ENCODE measurements around the gene AP5Z1. TPM values are rescaled to one million over a fixed set of nuclear protein-coding genes. Genes with fewer than 3 reads are reported as not detected.
"Not testable (repeated sequence)": the region's sequence is repeated elsewhere in the genome, so short reads cannot be mapped to it uniquely, and the experiment has no call there.

AP5Z1 gene
- polyA plus RNA-seq, 3 donors from 2014 or later: 36.7 to 64.2 (median 50.6) TPM

- Mint-ChIP-seq H3K4me1 (no peaks in the 10 kb centered on the region), H3K27me3 (ENCODE audit: low read depth in 3 of 3) (peaks cover 0 to 2% (median 0%) of the 10 kb centered on the region in 3 donors), H3K36me3 (no peaks in the 10 kb centered on the region), H3K9me3 (no peaks in the 10 kb centered on the region), H3K27ac (no peak overlapping the region), H3K4me3 (no peak overlapping the region)
- no peak for DNase-seq
Measured at GRCh38 chr7:4800487-4800886, 25.1 kb downstream of the AP5Z1 start.

- Mint-ChIP-seq H3K27me3 (ENCODE audit: low read depth in 3 of 3) (peaks cover 0 to 2% (median 1%) of the 10 kb centered on the region in 3 donors), H3K9me3 (no peaks in the 10 kb centered on the region), H3K27ac (peak overlapping the region in 1 of 6 donors; percentile 18), H3K4me1 (no peaks in the 10 kb centered on the region), H3K36me3 (no peaks in the 10 kb centered on the region), H3K4me3 (no peak overlapping the region)
- no peak for DNase-seq
Measured at GRCh38 chr7:4800926-4801838, 25.8 kb downstream of the AP5Z1 start.

GRCh38 chr7:4801839-4802231, 26.4 kb downstream of the AP5Z1 start:
- no peak overlapping the region for H3K4me3 Mint-ChIP-seq
- no peak overlapping the region for H3K27ac Mint-ChIP-seq
- H3K36me3 Mint-ChIP-seq: no peaks in the 10 kb centered on the region
- no peak for DNase-seq
- peaks cover 2 to 3% (median 3%) of the 10 kb centered on the region in 3 donors for H3K27me3 Mint-ChIP-seq (ENCODE audit: low read depth in 3 of 3)
- no peaks in the 10 kb centered on the region for H3K9me3 Mint-ChIP-seq
- H3K4me1 Mint-ChIP-seq: no peaks in the 10 kb centered on the region

DNA sequence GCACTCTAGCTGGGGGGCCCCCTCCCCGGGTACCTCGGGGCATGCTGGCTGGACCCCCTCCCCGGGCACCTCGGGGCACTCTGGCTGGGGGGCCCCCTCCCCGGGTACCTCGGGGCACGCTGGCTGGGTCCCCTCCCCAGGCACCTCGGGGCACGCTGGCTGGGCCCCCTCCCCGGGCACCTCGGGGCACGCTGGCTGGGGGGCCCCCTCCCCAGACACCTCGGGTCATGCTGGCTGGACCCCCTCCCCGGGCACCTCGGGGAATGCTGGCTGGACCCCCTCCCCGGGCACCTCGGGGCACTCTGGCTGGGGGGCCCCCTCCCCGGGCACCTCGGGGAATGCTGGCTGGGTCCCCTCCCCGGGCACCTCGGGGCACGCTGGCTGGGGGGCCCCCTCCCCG, 27.2 kb downstream of the AP5Z1 start:
- H3K9me3 Mint-ChIP-seq; H3K36me3 Mint-ChIP-seq; H3K27ac Mint-ChIP-seq; H3K4me1 Mint-ChIP-seq; DNase-seq; H3K27me3 Mint-ChIP-seq (ENCODE audit: low read depth in 3 of 3); H3K4me3 Mint-ChIP-seq: not testable (repeated sequence)

- H3K27ac Mint-ChIP-seq: no peak overlapping the region
- H3K4me3 Mint-ChIP-seq: no peak overlapping the region
- peaks cover 0 to 5% (median 3%) of the 10 kb centered on the region in 3 donors for H3K27me3 Mint-ChIP-seq (ENCODE audit: low read depth in 3 of 3)
- no peak for DNase-seq
- H3K36me3 Mint-ChIP-seq: no peaks in the 10 kb centered on the region
- no peaks in the 10 kb centered on the region for H3K9me3 Mint-ChIP-seq
- H3K4me1 Mint-ChIP-seq: peaks cover 0 to 3% of the 10 kb centered on the region in 2 donors
Measured at GRCh38 chr7:4803397-4804241, 28.2 kb downstream of the AP5Z1 start.

- H3K9me3 Mint-ChIP-seq: no peaks in the 10 kb centered on the region
- H3K36me3 Mint-ChIP-seq: no peaks in the 10 kb centered on the region
- peaks cover 8 to 9% of the 10 kb centered on the region in 2 donors for H3K4me1 Mint-ChIP-seq
- H3K27ac Mint-ChIP-seq: no peak overlapping the region
- DNase-seq: no peak
- H3K27me3 Mint-ChIP-seq (ENCODE audit: low read depth in 3 of 3): peaks cover 0 to 10% (median 5%) of the 10 kb centered on the region in 3 donors
- no peak overlapping the region for H3K4me3 Mint-ChIP-seq
Measured at GRCh38 chr7:4805110-4805983, 29.9 kb downstream of the AP5Z1 start.

DNA sequence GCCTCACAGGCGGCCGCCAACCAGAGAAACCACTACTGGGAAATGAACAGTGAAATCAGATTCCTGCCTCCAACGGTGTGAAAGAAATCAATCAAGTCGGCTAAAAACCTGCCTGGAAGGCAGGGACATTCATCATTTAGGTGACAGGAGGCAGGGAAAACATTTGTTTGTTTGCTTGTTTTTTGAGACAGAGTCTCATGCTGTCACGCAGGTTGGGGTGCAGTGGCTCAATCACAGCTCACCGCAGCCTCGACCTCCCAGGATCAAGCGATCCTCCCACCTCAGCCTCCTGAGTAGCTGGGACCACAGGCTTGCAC, 30.5 kb downstream of the AP5Z1 start:
- Mint-ChIP-seq H3K9me3 (no peaks in the 10 kb centered on the region), H3K27me3 (ENCODE audit: low read depth in 3 of 3) (peaks cover 0 to 10% (median 5%) of the 10 kb centered on the region in 3 donors), H3K36me3 (no peaks in the 10 kb centered on the region), H3K27ac (no peak overlapping the region), H3K4me3 (no peak overlapping the region), H3K4me1 (peaks cover 9% of the 10 kb centered on the region in 2 donors)
- DNase-seq: no peak

GRCh38 chr7:4806983-4807597, 31.7 kb downstream of the AP5Z1 start:
- Mint-ChIP-seq H3K4me3 (no peak overlapping the region), H3K27ac (peak overlapping the region in 1 of 6 donors; percentile 17), H3K27me3 (ENCODE audit: low read depth in 3 of 3) (peaks cover 0 to 10% (median 5%) of the 10 kb centered on the region in 3 donors), H3K4me1 (peaks cover 9% of the 10 kb centered on the region in 2 donors), H3K36me3 (no peaks in the 10 kb centered on the region), H3K9me3 (no peaks in the 10 kb centered on the region)
- no peak for DNase-seq

- Mint-ChIP-seq H3K9me3 (peaks cover 0 to under 1% (median 0%) of the 10 kb centered on the region in 6 donors), H3K4me1 (peaks cover 9% of the 10 kb centered on the region in 2 donors), H3K27ac (no peak overlapping the region), H3K4me3 (no peak overlapping the region), H3K27me3 (ENCODE audit: low read depth in 3 of 3) (peaks cover 0 to 10% (median 5%) of the 10 kb centered on the region in 3 donors), H3K36me3 (no peaks in the 10 kb centered on the region)
- no peak for DNase-seq
Measured at GRCh38 chr7:4807598-4808016, 32.2 kb downstream of the AP5Z1 start.

DNA sequence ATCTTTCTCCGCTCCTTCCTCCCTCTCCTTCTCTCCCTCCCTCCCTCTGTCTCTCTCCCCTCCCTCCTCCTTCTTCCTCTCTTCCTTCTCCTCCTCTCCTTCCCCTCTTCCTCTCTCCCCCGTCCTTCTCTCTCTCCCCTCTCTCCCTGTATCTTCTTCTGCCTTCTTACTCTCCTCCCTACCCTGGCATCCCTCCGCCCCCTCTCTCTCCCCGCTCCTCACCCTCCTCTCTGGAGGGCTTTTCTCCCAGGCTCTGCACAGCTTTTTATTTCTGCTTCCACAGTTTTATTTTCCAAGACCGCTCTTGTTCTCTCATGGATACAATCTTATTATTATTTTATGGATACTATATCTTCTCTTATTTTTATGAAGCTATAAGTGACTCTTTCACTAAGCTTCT, 32.6 kb downstream of the AP5Z1 start:
- Mint-ChIP-seq H3K4me1 (peaks cover 9% of the 10 kb centered on the region in 2 donors), H3K27me3 (ENCODE audit: low read depth in 3 of 3) (peaks cover 0 to 10% (median 5%) of the 10 kb centered on the region in 3 donors), H3K36me3 (no peaks in the 10 kb centered on the region), H3K27ac (peak overlapping the region in 1 of 6 donors; percentile 6), H3K4me3 (peak overlapping the region in 2 of 5 donors; percentile 3 to 69), H3K9me3 (peaks cover 0 to 3% (median 0%) of the 10 kb centered on the region in 6 donors)
- DNase-seq: no peak

- Mint-ChIP-seq H3K27me3 (ENCODE audit: low read depth in 3 of 3) (peaks cover 2 to 10% (median 5%) of the 10 kb centered on the region in 3 donors), H3K4me3 (peak overlapping the region in 4 of 5 donors; percentile 3 to 69 (median 42)), H3K9me3 (peaks cover 0 to 3% (median 0%) of the 10 kb centered on the region in 6 donors), H3K4me1 (peaks cover 9% of the 10 kb centered on the region in 2 donors), H3K27ac (no peak overlapping the region), H3K36me3 (no peaks in the 10 kb centered on the region)
- no peak for DNase-seq
Measured at GRCh38 chr7:4808565-4808964, 33.1 kb downstream of the AP5Z1 start.

DNA sequence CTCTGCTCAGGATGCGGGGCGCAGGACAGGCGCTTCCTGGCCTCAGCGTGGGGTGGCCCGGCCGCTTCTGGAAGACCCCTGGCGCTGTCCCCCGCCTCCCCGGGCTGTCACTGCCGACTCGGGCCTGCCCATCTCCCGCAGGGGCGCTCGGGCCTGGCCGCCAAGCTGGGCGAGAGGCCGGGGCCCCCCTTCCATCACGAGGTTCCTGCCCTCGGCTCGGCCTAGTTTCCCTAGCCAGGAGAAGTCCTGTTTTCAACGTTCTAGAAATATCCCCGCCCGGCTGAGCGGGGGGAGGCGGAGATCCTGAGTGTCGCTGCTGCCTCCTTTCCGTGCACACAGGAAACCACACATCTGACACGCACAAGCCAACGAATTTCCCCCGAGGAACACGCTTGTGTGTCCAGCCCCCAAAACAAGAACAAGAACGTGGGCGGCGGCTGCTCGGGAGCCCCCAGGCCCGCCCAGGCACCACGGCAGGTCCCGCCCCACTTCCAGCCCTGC, 33.7 kb downstream of the AP5Z1 start:
- Mint-ChIP-seq H3K4me1 (peaks cover 9 to 11% of the 10 kb centered on the region in 2 donors), H3K9me3 (peaks cover 0 to 3% (median 0%) of the 10 kb centered on the region in 6 donors), H3K27ac (peak overlapping the region in 4 of 6 donors; percentile 16 to 82 (median 68)), H3K27me3 (ENCODE audit: low read depth in 3 of 3) (peaks cover 2 to 10% (median 5%) of the 10 kb centered on the region in 3 donors), H3K36me3 (no peaks in the 10 kb centered on the region), H3K4me3 (peak overlapping the region; percentile 75 to 87 (median 82))
- peak; percentile 38 to 49 (median 46) for DNase-seq

Measured in immature natural killer cell (primary cell).